8988T (cell line): ENCODE data around the gene CACTIN.
"Not testable (repeated sequence)": the region's sequence is repeated elsewhere in the genome, so short reads cannot be mapped to it uniquely, and the experiment has no call there.

Experiments used
- DNase-seq: peaks from one replicate; pipeline ENCODE4 v3.0.0; 2011

The CACTIN gene

DNA sequence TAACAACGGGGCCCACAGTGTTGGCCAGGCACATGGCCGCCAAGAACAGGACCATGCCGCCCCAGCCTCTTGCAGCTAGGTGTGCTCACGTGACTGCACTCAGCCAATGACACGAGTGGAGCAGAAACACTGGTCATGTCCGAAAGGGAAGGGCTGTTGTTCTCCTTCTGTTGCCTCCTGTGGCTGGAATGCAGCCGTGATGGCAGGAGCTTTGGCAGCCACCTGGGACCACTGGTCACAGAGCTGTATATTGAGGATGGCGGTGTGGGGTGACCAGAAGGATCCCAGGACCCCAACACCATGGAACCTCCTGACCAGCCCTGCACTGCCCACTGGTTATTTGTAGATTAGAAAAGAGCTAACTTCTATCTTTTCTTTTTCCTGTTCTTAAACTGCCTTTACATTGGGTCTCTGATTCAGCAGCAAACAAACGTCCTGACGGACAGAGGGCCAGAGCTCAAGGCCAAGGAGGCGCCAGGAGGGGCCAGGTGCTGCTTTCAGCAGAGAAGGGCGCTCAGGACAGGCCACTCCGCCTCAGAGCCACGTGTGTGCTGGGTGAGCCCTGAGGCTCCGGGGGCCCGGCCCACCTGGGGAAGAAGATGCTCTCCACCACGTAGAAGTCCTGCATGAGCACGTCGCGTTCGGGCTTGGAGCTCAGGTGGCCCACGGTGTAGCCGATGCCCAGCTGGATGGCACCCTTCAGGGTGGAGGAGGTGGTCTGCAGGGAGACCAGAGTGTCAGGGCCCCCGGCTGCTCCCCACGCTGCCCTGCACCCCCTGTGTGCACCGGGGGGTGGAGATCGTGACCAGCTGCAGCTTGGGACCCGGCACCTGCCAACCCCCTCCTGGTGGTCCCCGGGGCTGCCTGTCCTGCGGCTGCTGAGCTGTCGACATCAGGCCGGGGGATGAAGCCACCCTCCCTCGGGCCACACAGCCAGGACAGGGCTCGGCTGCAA is 35.0 kb upstream of the CACTIN start:
- DNase-seq = no peak

DNA sequence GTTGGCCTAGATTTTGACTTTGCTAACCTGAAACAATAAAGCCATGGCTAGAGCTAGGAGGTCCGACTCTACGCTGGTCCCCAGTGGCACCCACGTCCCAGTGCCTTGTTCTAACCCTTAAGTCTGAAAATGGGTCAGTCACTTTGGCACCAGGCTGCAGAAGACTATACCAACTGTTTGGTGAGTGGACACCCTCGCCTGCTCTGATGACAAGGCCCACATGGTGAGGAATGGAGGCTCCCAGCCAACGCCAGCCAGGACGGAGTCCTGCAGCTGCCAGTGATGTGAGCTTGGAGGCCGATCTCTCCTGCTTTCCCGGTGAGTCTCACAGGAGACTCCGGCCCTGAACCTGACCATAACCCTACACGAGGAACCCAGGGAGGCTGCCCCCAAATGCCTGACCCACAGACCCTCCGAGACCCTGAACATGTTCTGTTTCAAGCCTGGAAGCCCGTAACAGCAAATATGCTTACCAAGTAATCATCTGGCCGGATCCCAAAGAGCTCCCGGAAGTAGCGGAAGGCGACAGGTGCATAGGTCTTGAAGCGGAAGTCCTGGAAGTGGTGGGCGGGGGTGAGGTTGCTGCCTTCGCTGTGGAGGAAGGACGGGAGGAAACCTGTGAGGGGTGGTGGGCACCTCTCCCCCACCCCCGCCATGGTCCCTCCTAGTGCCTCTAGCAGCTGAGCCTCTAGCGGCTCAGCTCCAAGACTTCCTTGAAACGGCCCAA is 34.1 kb upstream of the CACTIN start:
- no peak for DNase-seq

DNA sequence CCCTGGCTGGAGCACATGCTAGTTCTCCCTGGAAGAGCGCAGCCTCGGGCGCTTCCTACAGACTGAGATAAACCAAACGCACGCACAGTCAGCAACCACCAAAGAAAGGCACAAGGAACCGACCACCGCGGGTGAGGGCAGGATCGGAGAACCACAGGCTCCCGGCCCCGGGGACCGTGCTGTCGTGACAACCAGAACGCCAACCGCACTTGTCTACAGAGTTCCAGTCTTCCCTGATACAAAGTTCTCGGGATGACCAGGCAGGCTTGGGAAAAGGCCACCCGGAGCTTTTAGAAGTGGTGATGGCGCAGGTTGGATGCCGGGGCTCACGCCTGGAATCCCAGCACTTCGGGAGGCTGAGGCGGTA is 33.1 kb upstream of the CACTIN start:
- DNase-seq = no peak

DNA sequence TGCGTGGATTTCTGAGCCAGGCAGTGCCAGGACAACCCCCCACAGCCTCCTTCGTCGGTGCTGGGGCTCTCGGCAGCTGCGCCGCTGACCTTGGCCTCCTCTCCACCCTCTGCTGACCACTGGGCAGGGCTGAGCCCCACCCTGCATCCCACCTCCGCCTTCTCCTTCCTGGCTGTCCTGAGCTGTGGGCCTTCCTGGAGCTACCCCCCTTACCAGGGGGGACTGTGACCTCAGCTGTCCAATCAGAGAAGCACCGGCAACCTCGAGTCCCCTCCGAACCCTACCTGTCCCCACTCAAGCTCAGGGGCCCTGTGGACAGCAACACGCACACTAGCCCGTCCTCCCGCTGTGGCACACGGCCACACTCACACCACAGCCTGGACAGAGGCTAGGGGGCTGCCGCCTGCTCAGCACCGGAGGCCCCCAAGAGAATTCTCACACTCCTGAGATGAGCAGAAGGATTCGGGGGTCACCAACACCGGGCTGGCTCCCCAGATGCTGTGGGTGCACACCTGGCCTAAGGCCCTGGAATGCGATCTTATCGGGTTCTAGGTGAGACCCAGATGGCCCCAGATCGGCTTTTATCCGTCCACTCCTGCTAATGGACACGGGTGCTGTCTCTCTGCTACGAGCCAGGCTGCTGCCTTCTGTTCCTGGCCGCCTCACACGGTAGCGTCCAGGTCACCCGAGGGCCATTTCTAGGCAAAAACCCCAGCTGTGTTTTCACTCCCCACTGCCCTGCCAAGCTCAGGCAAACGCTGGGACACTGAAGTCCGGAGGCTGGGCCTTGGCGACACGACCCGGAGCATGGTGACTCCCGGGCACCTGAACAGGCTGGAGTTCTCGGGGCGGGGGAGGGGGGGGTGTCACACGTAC is 32.5 kb upstream of the CACTIN start:
- DNase-seq = no peak

DNA sequence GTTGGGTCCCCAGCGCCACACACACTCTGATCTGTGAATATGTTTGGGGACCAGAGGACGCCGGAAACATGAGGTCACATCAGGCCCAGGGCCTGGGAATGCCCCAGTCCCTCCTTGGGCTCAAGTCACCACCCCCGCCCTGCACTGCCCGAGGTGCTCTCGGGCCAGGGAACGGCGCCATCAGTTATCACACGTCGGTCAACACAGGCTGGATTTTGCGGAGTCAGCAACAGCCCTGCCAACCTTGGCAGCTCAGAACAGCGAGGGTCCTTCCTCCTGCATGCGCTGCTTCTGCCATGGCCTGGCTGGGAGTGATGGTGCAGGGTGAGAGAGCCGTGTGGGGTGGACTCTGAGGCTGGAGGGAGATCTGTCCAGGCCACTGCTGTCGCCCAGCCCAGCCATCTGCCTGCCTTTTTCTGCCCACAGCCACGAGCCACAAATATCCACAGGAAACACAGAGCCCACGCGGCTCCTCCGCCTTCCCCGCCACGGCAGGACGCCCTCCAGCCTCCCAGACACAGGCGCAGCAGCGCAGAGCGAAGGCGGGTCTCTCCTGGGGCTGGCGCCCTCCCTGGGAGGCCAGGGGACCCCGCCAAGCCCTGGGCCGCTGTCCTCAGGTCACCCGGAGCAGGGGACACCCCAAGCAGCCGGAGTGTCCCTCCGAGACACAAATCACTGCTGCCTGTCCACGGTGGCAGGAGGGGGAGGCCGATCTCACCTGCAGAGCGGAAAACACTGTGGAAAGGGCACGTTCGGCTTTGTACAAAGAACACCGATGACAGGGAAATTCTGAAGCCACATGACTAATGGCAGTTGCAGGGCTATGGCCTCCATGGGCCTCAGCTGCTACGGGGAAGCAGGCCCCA is 31.6 kb upstream of the CACTIN start:
- no peak for DNase-seq

DNA sequence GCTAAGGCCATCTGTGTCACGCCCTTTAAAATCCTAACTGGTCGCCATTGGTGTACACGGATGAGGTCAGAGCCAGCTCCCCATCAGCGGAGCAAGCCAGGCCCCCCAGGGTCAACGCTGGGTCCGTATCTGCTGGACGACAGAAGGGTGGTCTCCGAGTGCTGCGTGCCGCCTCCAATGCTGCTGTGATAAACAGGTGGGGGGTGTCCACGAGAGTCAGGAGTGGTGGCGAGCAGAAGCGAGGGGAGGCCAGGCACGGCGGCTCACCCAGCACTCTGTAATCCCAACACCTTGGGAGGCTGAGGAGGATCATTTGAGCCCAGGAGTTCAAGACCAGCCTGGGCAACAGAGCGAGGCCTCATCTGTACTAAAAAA is 30.8 kb upstream of the CACTIN start:
- no peak for DNase-seq

DNA sequence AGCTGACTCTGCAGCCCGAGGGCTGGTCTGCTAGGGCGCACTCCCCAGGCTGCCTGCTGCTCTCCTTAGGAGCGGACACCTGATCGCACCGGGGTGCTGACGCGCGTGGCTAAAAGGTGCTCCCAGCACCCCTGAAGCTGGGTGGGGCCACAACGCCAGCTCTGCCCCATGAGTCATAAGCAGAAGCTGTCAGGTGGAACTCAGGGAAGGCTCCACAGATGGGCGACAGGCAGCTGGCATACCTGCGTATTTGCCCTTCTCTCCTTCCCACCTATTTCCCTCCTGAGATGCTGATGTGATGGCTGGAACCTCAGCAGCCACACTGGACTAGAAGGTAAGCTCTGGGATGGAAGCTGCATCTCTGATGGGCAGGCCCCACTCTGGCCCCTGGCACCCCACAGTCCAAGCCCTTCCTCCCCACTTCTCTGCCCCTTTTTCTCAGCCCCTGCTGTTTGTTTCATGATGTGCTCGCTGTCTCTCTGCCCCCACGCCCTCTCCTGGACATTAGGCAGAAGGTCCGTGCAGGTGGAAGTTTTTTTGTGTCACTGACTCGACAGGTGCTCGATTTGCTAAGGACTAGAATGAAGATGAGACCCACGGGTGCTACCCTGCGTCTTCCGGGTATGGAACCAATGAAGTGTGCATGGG is 30.3 kb upstream of the CACTIN start:
- no peak for DNase-seq

DNA sequence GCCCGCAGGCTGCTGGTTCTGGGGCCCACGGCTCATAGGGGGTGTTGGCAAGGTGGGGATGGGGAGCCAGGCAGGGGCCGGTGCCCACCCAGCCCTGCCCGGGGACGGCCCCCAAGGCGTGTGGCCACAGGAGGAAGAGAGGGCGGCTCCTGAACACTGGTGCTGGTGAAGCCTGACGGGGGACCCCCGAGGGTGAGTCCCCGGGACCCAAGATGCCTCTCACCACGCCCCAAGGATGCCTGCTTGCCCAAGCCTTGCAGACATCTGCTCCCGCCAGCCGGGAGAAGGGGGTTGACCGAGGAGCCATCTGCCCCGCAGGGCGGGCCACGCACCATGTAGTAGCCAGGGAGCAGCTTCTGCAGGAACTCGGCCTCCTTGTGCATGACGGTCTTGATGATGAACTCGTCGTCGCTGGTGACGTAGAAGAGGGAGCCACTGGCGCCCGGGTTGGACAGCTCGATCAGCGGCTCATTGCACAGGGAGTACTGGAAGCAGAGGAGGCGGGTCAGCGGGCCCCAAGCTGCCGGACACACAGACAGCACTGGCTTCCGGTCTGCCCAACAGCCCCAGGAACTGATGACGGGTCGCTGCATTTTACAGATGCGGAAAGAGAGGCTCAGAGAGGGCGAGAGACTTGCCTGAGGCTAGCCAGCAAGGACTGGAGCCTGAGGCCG is 29.6 kb upstream of the CACTIN start:
- no peak for DNase-seq

DNA sequence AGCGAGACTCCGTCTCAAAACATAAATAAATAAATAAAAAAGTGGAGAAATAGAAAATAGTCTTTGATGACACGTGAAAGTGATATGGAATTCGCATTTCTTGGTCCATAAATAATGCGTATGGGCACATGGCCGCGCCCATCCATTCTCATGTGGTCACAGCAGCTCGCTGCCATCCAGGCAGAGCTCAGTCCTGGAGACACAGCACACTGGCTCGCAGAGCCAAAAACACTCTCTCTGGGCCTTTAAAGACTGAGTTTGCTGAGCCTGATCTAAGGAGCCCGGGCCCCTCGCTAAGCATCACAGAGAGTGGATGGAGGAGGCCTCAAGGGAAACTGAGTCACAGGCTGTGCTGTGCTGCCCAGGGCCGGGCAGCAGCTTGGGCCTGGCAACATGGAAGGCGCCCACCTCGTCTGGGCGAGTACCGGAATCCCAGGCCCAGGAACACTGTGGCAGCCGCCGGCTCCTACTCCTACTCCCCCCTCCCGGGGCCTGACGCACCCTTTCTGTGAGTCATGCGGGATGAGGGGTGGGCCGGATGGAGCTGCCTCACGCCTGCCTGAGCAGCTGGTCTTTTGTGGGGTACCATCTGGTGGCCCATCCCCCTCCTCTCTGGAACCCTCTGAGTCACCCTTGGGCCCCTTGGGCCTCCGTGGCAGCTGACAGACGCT is 28.9 kb upstream of the CACTIN start:
- peak; percentile 88 for DNase-seq

DNA sequence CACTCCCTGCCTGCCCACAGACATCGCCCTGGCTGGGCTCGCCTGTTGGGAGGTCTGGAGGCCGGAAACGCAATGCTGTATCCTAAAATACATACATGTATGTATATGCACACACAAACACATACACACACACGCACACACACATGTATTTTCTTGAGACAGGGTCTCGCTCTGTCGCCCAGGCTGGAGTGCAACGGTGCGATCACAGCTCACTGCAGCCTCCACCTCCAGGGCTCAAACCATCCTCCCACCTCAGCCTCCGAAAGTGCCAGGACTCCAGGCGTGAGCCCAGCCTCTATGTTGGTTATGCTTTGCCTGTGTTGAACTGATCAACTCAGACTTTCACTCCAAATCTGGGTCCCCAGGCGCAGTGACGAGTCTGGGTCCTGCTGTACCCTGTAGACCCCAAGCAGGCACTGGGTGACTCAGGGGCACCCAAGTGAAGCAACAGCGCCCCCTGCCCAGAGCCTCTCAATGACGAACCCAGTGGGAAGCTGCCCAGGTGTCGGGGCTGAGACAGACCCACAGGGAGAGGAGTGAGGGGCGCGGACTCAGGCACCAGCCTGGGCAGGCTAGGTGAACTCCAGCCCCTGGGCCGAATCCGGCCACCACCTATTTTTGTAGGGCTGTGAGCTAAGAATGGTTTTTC is 27.4 kb upstream of the CACTIN start:
- DNase-seq = no peak

DNA sequence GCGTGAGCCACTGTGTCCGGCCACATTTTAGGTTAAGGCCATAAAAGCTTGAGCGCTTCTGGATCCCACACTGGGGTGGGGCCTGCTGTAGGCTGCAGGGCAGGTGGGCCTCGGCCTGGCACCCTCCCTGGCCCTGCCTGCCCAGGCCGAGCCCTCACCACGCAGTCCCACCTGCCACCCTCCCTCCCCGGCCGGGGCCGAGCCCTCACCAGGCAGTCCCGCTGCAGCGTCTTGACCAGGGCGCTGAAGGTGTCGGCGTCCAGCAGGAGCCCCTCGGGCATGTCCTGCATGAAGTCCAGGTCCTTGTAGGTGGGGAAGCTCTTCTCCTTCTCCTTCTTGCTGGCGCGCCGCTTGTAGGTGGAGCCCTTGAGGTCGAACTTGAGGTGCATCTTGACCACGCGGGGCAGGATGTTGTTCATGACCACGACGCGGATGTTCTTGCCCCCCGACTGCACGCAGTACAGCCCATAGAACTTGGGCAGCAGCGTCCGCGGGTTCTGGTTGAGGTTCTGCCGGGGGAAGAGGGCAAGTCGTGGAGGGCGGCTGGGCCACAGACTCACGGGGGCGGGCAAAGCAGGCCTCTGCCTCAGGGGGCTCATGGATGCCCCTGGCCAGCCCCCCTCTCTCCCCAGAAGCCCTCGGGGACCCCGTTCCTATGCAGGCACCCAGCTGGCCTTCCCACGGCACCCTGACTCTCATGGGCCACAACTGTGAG is 26.6 kb upstream of the CACTIN start:
- no peak for DNase-seq

DNA sequence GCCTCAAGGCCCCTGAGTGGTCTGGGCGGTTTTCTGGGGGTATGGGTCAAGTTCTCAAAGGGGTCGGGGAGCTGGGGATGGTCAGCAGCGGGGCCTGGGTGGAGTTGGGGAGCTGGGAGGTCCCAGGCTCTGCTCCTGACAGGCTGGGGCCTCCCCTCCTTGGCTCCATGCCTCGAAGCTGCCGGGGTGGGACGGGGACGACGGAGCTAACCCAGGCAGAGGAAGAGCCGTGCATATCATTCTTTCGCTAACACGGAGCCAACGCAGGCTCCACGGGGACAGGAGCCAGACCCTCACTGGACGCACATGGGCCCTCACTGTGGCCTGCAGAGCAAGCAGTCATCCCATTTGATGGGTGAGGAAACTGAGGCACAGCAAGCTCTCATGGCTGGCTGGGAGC is 25.8 kb upstream of the CACTIN start:
- no peak for DNase-seq

DNA sequence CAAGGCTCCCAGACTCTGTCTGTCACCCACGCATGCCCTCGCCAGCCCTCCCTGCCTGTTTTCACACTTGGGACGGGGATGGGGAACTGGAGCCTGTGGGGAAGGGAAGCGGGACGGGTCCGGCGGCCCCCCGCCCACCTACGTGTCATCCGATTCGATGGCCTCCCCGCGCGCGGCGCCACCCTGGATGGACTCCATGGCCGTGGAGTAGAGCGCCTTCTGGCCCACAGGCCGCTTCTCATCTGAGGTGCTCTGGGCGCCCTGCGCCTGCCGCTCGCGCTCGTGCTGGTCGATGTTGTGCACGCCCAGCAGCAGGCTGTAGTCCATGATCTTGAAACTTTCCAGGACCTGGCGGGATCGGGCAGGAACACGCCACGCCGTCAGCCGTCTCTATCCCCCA is 25.1 kb upstream of the CACTIN start:
- DNase-seq = no peak

DNA sequence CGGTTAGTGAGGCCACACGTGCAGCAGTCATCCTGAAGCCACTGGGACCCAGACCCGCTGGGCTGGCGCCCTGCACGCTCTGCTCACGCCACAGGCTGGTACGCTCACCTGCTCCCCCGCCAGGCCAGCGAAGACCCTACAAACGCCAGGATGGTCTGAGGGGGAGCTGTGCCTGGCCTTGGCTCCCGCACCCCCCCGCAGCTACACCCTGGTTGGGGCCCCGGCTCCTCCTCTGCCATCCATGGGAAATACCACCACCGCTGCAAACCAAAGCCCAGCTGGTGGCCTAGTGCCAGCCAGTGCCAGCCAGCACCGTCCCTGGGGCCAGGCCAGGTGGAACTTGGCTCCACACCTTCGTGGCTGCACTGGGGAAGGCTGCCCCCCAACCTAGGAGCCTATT is 23.3 kb upstream of the CACTIN start:
- no peak for DNase-seq

DNA sequence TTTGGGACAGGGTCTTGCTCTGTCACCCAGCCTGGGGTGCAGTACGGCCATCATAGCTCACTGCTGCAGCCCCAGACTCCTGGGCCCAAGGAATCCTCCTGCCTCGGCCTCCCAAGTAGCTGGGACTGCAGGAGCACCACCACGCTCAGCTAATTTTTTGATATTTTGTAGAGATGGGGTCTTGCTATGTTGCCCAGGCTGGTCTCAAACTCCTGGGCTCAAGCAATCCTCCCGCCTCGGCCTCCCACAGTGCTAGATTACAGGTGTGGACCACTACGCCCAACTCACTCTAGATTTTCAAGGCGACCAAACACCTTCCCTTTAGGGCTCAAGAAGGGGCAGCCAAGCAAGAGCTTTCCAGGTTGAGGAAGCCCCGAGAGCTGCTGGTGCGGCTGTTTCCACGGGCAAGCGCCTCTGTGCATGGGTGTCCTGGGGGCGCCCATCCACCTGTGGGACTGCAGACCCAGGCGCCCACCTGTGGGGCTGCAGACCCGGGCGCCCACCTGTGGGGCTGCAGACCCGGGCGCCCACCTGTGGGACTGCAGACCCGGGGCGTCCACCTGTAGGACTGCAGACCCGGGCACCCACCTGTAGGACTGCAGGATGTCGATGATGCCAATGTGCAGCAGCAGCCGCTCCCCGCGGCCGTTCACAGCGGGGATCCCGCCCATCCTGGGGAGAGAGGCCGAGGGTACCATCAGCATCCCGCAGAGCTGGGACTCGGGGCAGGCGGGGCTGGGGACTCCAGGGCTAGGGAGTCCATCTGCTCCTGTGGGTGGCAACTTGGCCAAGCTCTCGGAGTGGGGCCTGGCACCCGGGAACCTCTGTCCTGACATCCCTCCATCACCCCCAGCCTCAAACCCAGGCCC is 21.7 kb upstream of the CACTIN start:
- no peak for DNase-seq

DNA sequence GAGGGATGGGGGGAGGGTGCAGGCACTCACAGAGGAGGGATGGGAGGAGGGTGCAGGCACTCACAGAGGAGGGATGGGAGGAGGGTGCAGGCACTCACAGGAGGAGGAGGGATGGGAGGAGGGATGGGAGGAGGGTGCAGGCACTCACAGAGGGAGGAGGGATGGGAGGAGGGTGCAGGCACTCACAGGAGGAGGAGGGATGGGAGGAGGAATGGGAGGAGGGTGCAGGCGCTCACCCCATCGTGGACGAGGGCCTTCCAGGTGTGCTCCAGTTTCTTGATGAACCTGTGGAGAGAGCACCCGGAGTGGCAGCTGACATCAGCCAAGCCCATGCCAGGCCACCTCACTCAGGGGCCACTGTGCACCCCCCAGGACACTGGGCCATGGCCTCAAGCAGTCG is 20.5 kb upstream of the CACTIN start:
- DNase-seq = not testable (repeated sequence)

DNA sequence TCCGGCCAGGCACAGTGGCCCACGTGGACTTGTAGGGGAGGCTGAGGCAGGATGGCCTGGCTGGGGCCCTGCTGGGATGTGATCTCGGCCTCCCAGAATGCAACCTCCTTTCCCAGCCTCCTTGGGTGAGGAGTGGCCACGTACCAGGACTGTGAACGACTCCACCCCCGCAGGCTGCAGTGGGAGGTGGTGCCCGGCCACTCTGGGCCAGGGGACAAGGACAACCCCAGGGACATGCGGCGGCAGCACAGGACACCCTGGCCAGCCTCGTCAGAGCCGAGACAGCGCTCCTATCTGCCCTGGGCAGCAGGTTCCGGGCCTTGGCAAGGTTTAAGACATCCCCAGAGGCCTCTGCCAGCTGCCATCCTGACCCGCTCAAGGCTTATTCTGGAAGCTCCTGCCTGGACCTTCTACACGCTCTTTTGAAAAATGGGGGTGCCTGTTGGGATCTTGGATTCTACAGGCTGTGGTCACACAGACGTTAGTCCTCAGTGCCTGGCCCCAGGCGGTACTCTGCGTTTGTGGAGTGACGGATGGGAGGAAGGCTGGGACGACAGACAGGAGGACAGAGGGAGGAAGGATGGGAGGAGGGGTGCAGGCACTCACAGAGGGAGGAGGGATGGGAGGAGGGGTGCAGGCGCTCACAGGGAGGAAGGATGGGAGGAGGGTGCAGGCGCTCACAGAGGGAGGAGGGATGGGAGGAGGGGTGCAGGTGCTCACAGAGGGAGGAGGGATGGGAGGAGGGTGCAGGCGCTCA is 19.9 kb upstream of the CACTIN start:
- no peak for DNase-seq

DNA sequence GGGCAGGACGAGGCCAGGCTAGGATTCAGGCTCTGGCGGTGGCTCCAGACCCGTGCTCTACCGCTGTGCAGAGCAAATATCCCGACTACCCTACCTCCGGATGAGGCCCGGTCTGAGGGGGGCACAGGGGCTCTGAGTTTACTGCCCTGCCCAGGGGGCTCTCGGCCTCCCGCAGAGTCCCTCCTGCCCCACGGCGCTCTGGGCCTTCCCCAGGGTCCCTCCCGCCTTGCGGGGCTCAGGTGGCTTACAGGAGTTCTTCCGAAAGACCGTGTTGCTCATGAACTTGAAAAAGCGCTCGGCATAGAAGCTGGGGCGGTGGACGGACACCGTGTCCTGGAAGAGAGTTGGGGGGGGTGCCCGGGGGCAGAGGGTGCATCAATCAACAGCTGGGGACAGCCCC is 19.1 kb upstream of the CACTIN start:
- no peak for DNase-seq
